Osteoblast (primary cell): ENCODE results near the gene MAN2B2. TPM values are rescaled to one million over a fixed set of nuclear protein-coding genes. Genes with fewer than 3 reads are reported as not detected.

ENCODE experiments used
- DNase-seq: peaks from one replicate; pipeline ENCODE4 v3.0.0; 2011; ENCODE audit warnings: low spot score, mixed read lengths; ENCODE audit not compliant: insufficient read length; ENCODE audit errors: missing footprints
- H2AFZ ChIP-seq: 2 replicates; pipeline ENCODE4 v1.6.0; 2011; ENCODE audit warnings: mild to moderate bottlenecking, low read length
- H3K27ac ChIP-seq: 2 replicates; pipeline ENCODE4 v1.5.1; 2011; ENCODE audit warnings: mild to moderate bottlenecking, low read depth, low read length, moderate library complexity
- H3K27me3 ChIP-seq: 2 replicates; pipeline ENCODE4 v1.6.0; 2012; ENCODE audit warnings: mild to moderate bottlenecking, control low read depth, inconsistent platforms, low read length, moderate library complexity; ENCODE audit not compliant: insufficient read depth
- H3K36me3 ChIP-seq: 2 replicates; pipeline ENCODE4 v1.5.1; 2011; ENCODE audit warnings: mild to moderate bottlenecking, low read length, control low read depth, moderate library complexity; ENCODE audit not compliant: insufficient read depth
- H3K4me1 ChIP-seq: 2 replicates; pipeline ENCODE4 v1.5.1; 2011; ENCODE audit warnings: mild to moderate bottlenecking, low read length, control low read depth, moderate library complexity; ENCODE audit not compliant: insufficient read depth
- H3K4me2 ChIP-seq: 2 replicates; pipeline ENCODE4 v1.6.0; 2011; ENCODE audit warnings: mild to moderate bottlenecking, low read length; ENCODE audit not compliant: insufficient read depth
- H3K4me3 ChIP-seq: fragments of 200-600 bp; sonication (generic); 3 replicates; pipeline ENCODE4 v1.5.1; 2012; ENCODE audit warnings: mild to moderate bottlenecking, low read length, inconsistent platforms; ENCODE audit not compliant: insufficient read depth
- H3K79me2 ChIP-seq: 2 replicates; pipeline ENCODE4 v1.6.0; 2012; ENCODE audit warnings: mild to moderate bottlenecking, low read length, control low read depth, inconsistent platforms; ENCODE audit not compliant: insufficient read depth
- H3K9me3 ChIP-seq: 2 replicates; pipeline ENCODE4 v1.5.1; 2011; ENCODE audit warnings: low read depth, low read length, control low read depth
- H4K20me1 ChIP-seq: 2 replicates; pipeline ENCODE4 v1.6.0; 2012; ENCODE audit warnings: mild to moderate bottlenecking, low read length, control low read depth; ENCODE audit not compliant: insufficient read depth
- total RNA-seq: library from RNA; depleted of rRNA; stranded (reverse); fragments of >200 nt; gene quantifications from 2 replicates; pipeline ENCODE4 v1.2.3, GENCODE V29; 2012
- TF ChIP-seq, protein P1 (sequence below): IDR thresholded peaks from 2 replicates; pipeline ENCODE4 v1.5.1; 2011; ENCODE audit warnings: mild to moderate bottlenecking, low read depth, low read length, moderate library complexity; ENCODE audit errors: extremely low read depth

MAN2B2 gene
- total RNA-seq, 1 donor: 28.2 TPM

DNA sequence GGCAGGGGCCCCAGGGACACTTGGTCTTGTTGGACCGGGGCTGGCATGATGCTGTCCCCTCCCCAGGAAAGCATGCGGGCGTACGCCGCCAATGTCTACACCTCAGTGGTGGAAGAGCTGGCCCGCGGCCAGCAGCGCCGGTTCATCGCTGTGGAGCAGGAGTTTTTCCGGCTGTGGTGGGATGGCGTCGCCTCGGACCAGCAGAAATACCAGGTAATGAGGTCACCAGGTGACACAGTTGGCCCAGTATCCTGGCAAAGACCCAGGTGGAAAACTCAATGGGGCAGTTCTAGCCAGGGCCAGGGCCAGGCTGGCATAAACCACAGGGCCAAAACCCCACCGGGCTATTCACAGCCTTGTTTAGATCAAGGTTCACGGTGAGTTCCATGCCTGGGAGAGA is 1.5 kb downstream of the MAN2B2 start:
- H3K4me2 ChIP-seq: no peak overlapping the region
- no peak for DNase-seq
- TF ChIP-seq, protein P1, sequence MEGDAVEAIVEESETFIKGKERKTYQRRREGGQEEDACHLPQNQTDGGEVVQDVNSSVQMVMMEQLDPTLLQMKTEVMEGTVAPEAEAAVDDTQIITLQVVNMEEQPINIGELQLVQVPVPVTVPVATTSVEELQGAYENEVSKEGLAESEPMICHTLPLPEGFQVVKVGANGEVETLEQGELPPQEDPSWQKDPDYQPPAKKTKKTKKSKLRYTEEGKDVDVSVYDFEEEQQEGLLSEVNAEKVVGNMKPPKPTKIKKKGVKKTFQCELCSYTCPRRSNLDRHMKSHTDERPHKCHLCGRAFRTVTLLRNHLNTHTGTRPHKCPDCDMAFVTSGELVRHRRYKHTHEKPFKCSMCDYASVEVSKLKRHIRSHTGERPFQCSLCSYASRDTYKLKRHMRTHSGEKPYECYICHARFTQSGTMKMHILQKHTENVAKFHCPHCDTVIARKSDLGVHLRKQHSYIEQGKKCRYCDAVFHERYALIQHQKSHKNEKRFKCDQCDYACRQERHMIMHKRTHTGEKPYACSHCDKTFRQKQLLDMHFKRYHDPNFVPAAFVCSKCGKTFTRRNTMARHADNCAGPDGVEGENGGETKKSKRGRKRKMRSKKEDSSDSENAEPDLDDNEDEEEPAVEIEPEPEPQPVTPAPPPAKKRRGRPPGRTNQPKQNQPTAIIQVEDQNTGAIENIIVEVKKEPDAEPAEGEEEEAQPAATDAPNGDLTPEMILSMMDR: no peak
- no peak overlapping the region for H3K27ac ChIP-seq
- H3K79me2 ChIP-seq: peaks cover 5% of the 10 kb centered on the region
- peaks cover 13% of the 10 kb centered on the region for H3K36me3 ChIP-seq
- no peak overlapping the region for H3K4me3 ChIP-seq
- peaks cover 7% of the 10 kb centered on the region for H3K27me3 ChIP-seq
- H3K9me3 ChIP-seq: peaks cover 2% of the 10 kb centered on the region
- H2AFZ ChIP-seq: no peak overlapping the region
- H4K20me1 ChIP-seq: no peaks in the 10 kb centered on the region
- peaks cover 11% of the 10 kb centered on the region for H3K4me1 ChIP-seq

DNA sequence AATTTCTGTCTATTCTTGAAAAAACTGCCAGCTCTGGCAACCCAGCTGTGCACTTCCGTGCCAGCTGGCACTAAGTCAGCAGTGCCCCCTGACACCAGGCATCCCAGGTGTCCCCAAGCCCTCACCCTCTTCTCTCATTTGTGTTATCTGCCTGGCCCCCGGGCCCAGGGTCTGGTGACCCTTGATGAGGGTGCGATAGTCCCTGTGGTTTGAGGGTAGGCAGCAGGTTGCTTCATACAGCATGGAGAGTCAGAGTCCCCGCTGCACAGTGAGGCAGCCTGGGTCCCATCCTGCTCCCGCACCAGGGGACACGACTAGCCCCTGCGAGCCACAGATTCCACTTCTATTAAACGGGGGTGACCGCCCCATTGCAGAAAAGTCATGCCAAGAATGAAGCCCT is 1.9 kb downstream of the MAN2B2 start:
- TF ChIP-seq, protein P1: no peak

DNA sequence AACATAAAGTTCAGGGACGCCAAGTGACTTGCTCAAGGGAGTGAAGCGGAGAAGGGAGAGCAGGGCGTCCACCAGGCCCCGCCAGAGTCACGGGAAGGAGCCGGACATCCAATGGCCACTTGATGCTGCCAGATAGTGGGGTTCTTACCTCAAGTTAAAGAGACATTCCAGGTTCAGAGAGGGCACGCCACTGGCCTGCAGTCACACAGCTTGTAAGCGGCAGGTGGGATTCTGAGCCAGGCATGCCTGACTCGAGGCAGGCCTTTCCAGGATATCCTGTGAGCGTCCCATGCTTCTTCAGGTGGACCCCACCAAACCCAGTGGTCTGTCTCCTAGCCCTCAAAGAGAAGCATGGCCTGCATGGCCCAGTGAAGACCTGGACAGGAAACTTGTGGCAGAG is 2.4 kb downstream of the MAN2B2 start:
- Histone ChIP-seq H2AFZ (no peak overlapping the region), H3K27ac (no peak overlapping the region), H3K79me2 (peaks cover 5% of the 10 kb centered on the region), H3K4me1 (peaks cover 11% of the 10 kb centered on the region), H3K4me2 (no peak overlapping the region), H3K9me3 (no peaks in the 10 kb centered on the region), H3K4me3 (no peak overlapping the region), H3K36me3 (peaks cover 13% of the 10 kb centered on the region), H4K20me1 (no peaks in the 10 kb centered on the region), H3K27me3 (peaks cover 7% of the 10 kb centered on the region)
- DNase-seq: no peak
- TF ChIP-seq, protein P1: no peak

More for the DNA sequence above, 1.9 kb downstream of the MAN2B2 start:
- peaks cover 5% of the 10 kb centered on the region for H3K79me2 ChIP-seq
- no peaks in the 10 kb centered on the region for H3K9me3 ChIP-seq
- no peak overlapping the region for H2AFZ ChIP-seq
- H3K4me3 ChIP-seq: no peak overlapping the region
- H3K4me2 ChIP-seq: no peak overlapping the region
- no peak overlapping the region for H3K27ac ChIP-seq
- peaks cover 11% of the 10 kb centered on the region for H3K4me1 ChIP-seq
- no peaks in the 10 kb centered on the region for H4K20me1 ChIP-seq
- peaks cover 7% of the 10 kb centered on the region for H3K27me3 ChIP-seq
- peak; percentile 46 for DNase-seq
- peaks cover 13% of the 10 kb centered on the region for H3K36me3 ChIP-seq

DNA sequence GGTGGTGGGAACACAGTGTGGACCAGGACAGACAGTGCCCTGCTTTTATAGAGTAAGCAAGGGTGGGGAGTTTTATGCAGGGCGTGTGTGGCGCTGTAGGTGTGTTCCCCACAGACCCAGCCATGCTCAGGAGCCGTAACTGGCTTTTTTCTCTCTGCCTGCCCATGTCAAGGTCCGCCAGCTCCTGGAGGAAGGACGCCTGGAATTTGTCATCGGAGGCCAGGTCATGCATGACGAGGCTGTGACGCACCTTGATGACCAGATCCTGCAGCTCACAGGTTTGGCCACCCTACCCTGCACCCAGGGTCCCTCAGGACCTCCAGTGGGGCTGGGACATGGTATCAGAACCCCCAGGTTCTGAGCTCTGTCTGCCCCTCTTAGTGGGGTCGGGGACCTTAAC is 3.2 kb downstream of the MAN2B2 start:
- Histone ChIP-seq H2AFZ (no peak overlapping the region), H3K4me1 (peaks cover 11% of the 10 kb centered on the region), H3K4me2 (no peak overlapping the region), H4K20me1 (no peaks in the 10 kb centered on the region), H3K79me2 (peaks cover 5% of the 10 kb centered on the region), H3K36me3 (peaks cover 13% of the 10 kb centered on the region), H3K4me3 (no peak overlapping the region), H3K27ac (no peak overlapping the region), H3K9me3 (no peaks in the 10 kb centered on the region), H3K27me3 (peaks cover 6% of the 10 kb centered on the region)
- DNase-seq: no peak
- TF ChIP-seq, protein P1: no peak
